Esophagus muscularis mucosa (tissue), 3 donors: Measurements from ENCODE around the gene ZSWIM7.

Source experiments
- POLR2A ChIP-seq: fragments of 450-650 bp; IDR thresholded peaks from one replicate; pipeline ENCODE4 v1.6.1; 2017; ENCODE audit warnings: antibody characterized with exemption, moderate library complexity, mild to moderate bottlenecking, low read depth
- POLR2AphosphoS5 ChIP-seq, 2 donors: sonication (generic); formaldehyde crosslinking; IDR thresholded peaks; one replicate each; pipeline ENCODE4 v1.6.1; 2017; ENCODE audit warnings: antibody characterized with exemption in 2 of 2
- TF ChIP-seq, protein P1 (sequence below), 3 experiments: fragments of 200-600 bp in 2 of 3; fragments of 450-650 bp in 1 of 3; sonication (generic) in 2 of 3; IDR thresholded peaks; one replicate each; pipeline ENCODE4 v1.5.1; 2017 to 2019; ENCODE audit warnings: antibody characterized with exemption in 3 of 3, mild to moderate bottlenecking in 2 of 3, moderate library complexity in 1 of 3

DNA sequence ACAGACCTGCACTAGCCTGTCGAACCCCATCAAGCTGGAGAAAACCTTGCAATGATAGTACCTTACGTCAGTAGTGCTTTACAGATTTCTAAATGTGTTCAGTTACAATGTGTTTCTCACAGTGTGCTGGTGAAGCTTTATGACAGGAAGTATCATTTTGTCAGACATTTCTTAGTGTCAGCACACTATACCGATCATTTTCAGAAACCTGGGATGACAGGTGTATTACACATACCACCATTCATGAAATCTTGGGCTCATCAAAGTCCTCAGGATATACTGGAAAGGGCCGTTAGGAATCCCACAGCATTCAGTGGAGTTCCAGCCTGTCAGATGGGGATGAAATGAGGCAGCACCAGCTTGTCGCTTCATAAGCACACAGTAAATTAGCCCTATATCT lies 27.4 kb upstream of the ZSWIM7 start:
- TF ChIP-seq, protein P1, sequence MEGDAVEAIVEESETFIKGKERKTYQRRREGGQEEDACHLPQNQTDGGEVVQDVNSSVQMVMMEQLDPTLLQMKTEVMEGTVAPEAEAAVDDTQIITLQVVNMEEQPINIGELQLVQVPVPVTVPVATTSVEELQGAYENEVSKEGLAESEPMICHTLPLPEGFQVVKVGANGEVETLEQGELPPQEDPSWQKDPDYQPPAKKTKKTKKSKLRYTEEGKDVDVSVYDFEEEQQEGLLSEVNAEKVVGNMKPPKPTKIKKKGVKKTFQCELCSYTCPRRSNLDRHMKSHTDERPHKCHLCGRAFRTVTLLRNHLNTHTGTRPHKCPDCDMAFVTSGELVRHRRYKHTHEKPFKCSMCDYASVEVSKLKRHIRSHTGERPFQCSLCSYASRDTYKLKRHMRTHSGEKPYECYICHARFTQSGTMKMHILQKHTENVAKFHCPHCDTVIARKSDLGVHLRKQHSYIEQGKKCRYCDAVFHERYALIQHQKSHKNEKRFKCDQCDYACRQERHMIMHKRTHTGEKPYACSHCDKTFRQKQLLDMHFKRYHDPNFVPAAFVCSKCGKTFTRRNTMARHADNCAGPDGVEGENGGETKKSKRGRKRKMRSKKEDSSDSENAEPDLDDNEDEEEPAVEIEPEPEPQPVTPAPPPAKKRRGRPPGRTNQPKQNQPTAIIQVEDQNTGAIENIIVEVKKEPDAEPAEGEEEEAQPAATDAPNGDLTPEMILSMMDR (IDR thresholded peaks at IDR 0.05), result no peak
- TF ChIP-seq POLR2A (no peak), POLR2AphosphoS5 (IDR thresholded peaks at IDR 0.05) (no peak)
